ENCODE results near the gene CTPS2. TPM values are rescaled to one million over a fixed set of nuclear protein-coding genes. Genes with fewer than 3 reads are reported as not detected.

Gene CTPS2
- total and polyA plus RNA-seq, 10 of the 15 experiments (the other 5 are each of a cell fraction or from before 2014, with no cell fraction given): 5.9 to 17.8 (median 14.2) TPM

DNA sequence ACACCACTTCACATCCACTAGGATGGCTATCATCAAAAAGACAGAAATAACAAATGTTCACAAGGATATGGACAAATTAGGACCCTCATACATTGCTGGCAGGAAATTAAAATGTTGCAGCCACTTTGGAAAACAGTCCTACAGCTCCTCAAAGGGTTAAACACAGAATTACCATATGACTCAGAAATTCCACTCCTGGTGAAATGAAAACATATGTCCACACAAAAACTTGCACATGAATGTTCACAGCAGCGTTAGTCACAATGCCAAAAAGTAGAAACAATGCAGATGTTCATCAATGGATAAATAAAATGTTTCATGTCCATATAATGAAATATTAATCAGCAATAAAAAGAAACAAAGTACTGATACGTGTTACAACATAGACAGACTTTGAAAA lies 47.4 kb downstream of the CTPS2 start:
- ChIA-PET CTCF (interaction anchor here (1.1 kb wide), 1 partner anchor 32 kb away, joined by 3 read pairs; no protein-coding TSS in a partner anchor), POLR2A (no interaction called here), RAD21 (ENCODE audit: unreplicated experiment) (no interaction called here), SMC1A (ENCODE audit: uncharacterized antibody, unreplicated experiment) (no interaction called here)
- H3K79me2 ChIP-seq (ENCODE audit: control insufficient read depth, insufficient read depth, low read length): no peaks in the 10 kb centered on the region
- H3K4me3 ChIP-seq: no peak overlapping the region
- ATAC-seq: no peak
- BruUV-seq (replicated peaks): no TSS peak
- H3K27ac ChIP-seq (ENCODE audit: control insufficient read depth, insufficient read depth): no peak overlapping the region
- FAIRE-seq: no peak
- in situ Hi-C loops (cut with MboI): no loop called here
- no peak overlapping the region for H2AFZ ChIP-seq (ENCODE audit: control insufficient read depth, low read depth, low read length)
- intact Hi-C loops (cut with micrococcal nuclease; ENCODE audit: unreplicated experiment): no loop called here
- H3K4me2 ChIP-seq (ENCODE audit: control insufficient read depth, insufficient read depth): no peak overlapping the region
- no peaks in the 10 kb centered on the region for H3K9me3 ChIP-seq (replicated peaks; ENCODE audit: control insufficient read depth, insufficient read depth, low read length)
- no peaks in the 10 kb centered on the region for H3K4me1 ChIP-seq (ENCODE audit: control insufficient read depth, insufficient read depth, low read length)
- H3K9ac ChIP-seq (ENCODE audit: control insufficient read depth, insufficient read depth, low read length): no peak overlapping the region
- no peaks in the 10 kb centered on the region; a peak in 1 of 4 replicates for H3K36me3 ChIP-seq (ENCODE audit: control insufficient read depth in 2 of 2, insufficient read depth in 2 of 2, low read length in 1 of 2)
- DNase-seq (ENCODE audit: low read depth, low spot score): no peak
- WGBS (ENCODE audit: insufficient coverage, insufficient replicate concordance, low lambda C conversion rate, missing lambda C conversion rate): 44% methylated on average over 2 of the region's 2 CpGs
- H4K20me1 ChIP-seq (ENCODE audit: control insufficient read depth, insufficient read depth): no peaks in the 10 kb centered on the region
- TF ChIP-seq, protein P1, sequence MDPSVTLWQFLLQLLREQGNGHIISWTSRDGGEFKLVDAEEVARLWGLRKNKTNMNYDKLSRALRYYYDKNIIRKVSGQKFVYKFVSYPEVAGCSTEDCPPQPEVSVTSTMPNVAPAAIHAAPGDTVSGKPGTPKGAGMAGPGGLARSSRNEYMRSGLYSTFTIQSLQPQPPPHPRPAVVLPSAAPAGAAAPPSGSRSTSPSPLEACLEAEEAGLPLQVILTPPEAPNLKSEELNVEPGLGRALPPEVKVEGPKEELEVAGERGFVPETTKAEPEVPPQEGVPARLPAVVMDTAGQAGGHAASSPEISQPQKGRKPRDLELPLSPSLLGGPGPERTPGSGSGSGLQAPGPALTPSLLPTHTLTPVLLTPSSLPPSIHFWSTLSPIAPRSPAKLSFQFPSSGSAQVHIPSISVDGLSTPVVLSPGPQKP (IDR thresholded peaks at IDR 0.05; ENCODE audit: low read depth, low read length): no peak
- no peak for TF ChIP-seq YY1 (IDR thresholded peaks at IDR 0.05; ENCODE audit: low read depth, low read length)
- H3K27me3 ChIP-seq (replicated peaks in 1 of 2; ENCODE audit: control insufficient read depth in 2 of 2, insufficient read depth in 2 of 2, low read length in 1 of 2): no peaks in the 10 kb centered on the region

DNA sequence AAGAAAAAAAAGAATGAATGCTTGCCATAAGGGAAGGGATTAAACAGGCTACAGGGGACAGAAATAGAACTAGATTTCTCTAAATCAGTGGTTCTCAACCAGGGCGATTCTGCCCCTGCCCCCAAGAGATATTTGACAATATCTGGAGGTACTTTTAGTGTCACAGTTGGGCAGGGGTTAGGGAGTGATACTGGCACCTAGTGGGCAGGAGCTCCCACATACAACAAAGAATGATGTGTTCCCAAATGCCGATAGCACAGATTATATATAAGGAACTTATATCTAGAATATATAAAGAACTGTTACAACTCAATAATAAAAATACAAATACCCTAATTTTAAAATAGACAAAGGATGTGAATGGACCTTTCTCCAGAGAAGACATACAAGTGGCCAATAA lies 47.8 kb downstream of the CTPS2 start:
- no peak overlapping the region for H2AFZ ChIP-seq (ENCODE audit: control insufficient read depth, low read depth, low read length)
- H3K4me3 ChIP-seq: no peak overlapping the region
- 83% methylated on average over 2 of the region's 2 CpGs for WGBS (ENCODE audit: insufficient coverage, insufficient replicate concordance, low lambda C conversion rate, missing lambda C conversion rate)
- ChIA-PET RAD21 (ENCODE audit: unreplicated experiment) (no interaction called here), SMC1A (ENCODE audit: uncharacterized antibody, unreplicated experiment) (no interaction called here), CTCF (interaction anchor here (1.1 kb wide), 1 partner anchor 32 kb away, joined by 3 read pairs; no protein-coding TSS in a partner anchor), POLR2A (no interaction called here)
- intact Hi-C loops (cut with micrococcal nuclease; ENCODE audit: unreplicated experiment) (no loop called here), in situ Hi-C loops (cut with MboI) (no loop called here)
- no peaks in the 10 kb centered on the region for H4K20me1 ChIP-seq (ENCODE audit: control insufficient read depth, insufficient read depth)
- FAIRE-seq (no peak), ATAC-seq (no peak), DNase-seq (ENCODE audit: low read depth, low spot score) (no peak)
- H3K27me3 ChIP-seq (replicated peaks in 1 of 2; ENCODE audit: control insufficient read depth in 2 of 2, insufficient read depth in 2 of 2, low read length in 1 of 2): no peaks in the 10 kb centered on the region
- no peak overlapping the region for H3K4me2 ChIP-seq (ENCODE audit: control insufficient read depth, insufficient read depth)
- no peak overlapping the region for H3K27ac ChIP-seq (ENCODE audit: control insufficient read depth, insufficient read depth)
- no TSS peak for BruUV-seq (replicated peaks)
- no peaks in the 10 kb centered on the region for H3K9me3 ChIP-seq (replicated peaks; ENCODE audit: control insufficient read depth, insufficient read depth, low read length)
- H3K79me2 ChIP-seq (ENCODE audit: control insufficient read depth, insufficient read depth, low read length): no peaks in the 10 kb centered on the region
- no peaks in the 10 kb centered on the region for H3K4me1 ChIP-seq (ENCODE audit: control insufficient read depth, insufficient read depth, low read length)
- no peak overlapping the region for H3K9ac ChIP-seq (ENCODE audit: control insufficient read depth, insufficient read depth, low read length)
- no peaks in the 10 kb centered on the region; a peak in 1 of 4 replicates for H3K36me3 ChIP-seq (ENCODE audit: control insufficient read depth in 2 of 2, insufficient read depth in 2 of 2, low read length in 1 of 2)
- no peak for TF ChIP-seq CTCF (IDR thresholded peaks at IDR 0.05 in 2 of 3, conservative IDR thresholded peaks at IDR 0.05 in 1 of 3; ENCODE audit: control insufficient read depth in 2 of 3, extremely low read depth in 1 of 3, insufficient read depth in 1 of 3, low read depth in 3 of 3, low read length in 3 of 3)
- TF ChIP-seq SKIL (IDR thresholded peaks at IDR 0.05; ENCODE audit: low read depth, poor library complexity, severe bottlenecking): no peak
- TF ChIP-seq, protein P2, sequence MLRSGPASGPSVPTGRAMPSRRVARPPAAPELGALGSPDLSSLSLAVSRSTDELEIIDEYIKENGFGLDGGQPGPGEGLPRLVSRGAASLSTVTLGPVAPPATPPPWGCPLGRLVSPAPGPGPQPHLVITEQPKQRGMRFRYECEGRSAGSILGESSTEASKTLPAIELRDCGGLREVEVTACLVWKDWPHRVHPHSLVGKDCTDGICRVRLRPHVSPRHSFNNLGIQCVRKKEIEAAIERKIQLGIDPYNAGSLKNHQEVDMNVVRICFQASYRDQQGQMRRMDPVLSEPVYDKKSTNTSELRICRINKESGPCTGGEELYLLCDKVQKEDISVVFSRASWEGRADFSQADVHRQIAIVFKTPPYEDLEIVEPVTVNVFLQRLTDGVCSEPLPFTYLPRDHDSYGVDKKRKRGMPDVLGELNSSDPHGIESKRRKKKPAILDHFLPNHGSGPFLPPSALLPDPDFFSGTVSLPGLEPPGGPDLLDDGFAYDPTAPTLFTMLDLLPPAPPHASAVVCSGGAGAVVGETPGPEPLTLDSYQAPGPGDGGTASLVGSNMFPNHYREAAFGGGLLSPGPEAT (IDR thresholded peaks at IDR 0.05; ENCODE audit: low read depth): no peak
- no peak for TF ChIP-seq ZBED1 (IDR thresholded peaks at IDR 0.05; ENCODE audit: borderline replicate concordance)
- TF ChIP-seq NR2C2 (IDR thresholded peaks at IDR 0.05; ENCODE audit: borderline replicate concordance, control insufficient read depth, insufficient read length, low read depth): no peak
- no peak for TF ChIP-seq STAT3 (IDR thresholded peaks at IDR 0.05; ENCODE audit: low read depth, low read length)
- no peak for TF ChIP-seq CREM (IDR thresholded peaks at IDR 0.05; ENCODE audit: low read depth)
- TF ChIP-seq KAT2A (conservative IDR thresholded peaks at IDR 0.05; ENCODE audit: control insufficient read depth, low read depth, low read length): no peak
- TF ChIP-seq IKZF2 (IDR thresholded peaks at IDR 0.05): no peak
